ENCODE data around the gene SH3D21.

SH3D21 gene

DNA sequence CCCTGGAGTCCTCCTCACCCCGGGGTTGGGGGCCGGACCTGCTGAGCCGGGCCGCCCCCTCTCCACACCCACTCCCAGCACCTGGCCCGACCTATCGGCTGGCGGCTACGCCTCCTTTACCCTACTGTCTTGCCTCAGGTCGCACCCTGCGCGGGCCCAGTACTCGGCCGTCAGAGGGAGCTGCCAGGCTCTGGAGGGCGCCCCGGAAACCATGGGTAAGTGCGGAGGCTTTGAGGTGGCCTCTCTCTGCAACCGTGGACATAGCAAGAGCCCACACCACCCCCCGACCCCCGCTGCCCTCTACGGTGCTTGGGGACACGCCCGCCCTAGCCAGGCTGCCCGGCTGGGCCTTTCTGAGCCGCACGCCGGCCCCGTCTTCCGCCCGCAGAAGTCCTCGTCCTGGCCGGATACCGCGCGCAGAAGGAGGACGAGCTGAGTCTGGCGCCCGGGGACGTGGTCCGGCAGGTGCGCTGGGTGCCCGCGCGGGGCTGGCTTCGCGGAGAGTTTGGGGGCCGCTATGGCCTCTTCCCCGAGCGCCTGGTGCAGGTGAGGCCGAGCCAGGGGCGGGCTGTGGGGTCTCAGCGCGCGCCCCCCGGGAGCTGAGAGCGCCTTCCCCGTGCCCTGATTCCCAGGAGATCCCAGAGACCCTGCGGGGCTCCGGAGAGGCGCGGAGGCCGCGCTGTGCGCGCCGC is at the start of gene SH3D21:
Gene SH3D21 (plus strand): TSS at position 159 of the 692 bp plus-strand sequence. CDS start 53 bp downstream, at position 212.
- no peak for DNase-seq

DNA sequence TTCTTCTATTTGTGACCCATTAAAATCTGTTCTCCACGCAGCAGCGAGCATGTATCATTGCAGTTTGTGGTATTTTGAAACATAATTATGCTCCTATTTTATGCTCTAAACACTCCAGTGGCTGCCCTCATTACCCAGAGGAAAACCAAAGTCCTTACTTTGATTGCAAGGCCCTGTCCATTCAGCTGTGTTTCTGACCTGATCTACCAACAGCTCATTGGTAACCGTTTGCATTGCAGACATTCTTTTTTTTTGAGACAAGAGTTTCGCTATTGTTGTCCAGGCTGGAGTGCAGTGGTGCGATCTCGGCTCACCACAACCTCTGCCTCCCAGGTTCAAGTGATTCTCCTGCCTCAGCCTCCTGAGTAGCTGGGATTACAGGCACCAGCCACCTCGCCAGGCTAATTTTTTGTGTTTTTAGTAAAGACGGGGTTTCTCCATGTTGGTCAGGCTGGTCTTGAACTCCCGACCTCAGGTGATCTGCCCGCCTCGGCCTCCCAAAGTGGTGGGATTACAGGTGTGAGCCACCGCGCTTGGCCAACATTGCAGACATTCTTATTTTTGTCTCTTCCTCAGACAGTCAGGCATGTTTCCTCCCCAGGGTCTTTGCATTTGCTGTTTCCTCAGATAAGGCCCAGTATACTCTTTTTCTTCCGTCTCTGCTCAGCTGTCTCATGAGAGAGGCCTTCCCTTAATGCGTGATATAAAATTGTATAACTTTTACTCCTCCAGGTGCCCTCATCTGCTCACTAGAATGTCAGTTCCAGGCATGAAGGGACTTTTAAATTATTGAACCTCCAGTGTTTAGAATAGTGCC is 49.4 kb upstream of the SH3D21 start:
- DNase-seq, result no peak

DNA sequence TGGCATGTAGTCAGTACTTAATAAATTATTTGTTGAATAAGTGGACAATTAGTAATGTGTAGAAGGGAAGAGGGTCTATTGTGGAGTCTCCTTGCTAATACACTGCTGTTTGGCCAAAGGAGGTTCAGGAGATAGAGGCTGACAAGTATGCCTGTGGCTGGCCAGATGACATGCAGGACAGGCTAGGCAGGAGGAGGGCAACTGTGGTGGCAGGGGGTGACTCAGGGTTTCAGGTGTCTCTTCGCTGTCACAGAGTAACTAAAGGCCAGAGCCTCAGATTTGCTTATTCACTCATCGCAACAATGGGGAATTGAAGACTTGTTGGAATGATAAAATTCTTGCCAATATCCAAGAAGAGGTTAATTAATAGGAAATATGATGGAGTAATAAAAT is 48.8 kb upstream of the SH3D21 start:
- no peak for DNase-seq

DNA sequence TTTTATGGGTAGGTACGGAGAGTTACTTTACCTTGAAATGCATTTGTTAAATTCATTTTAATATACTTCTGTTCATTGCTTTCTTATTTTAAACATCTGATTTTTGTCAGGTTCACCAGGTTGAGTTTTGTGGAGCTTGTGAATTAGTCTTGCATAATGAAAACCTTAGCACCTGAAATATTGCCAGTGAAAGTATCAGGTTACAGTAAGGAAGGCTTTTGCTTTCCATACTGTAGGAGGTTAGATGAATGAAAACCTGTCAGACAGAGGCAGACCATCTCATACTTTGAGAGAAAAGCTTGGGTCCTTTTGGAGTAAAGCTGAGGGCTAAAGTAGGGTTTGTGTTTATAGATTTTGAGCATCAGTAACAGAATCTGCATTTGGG is 47.2 kb upstream of the SH3D21 start:
- no peak for DNase-seq

DNA sequence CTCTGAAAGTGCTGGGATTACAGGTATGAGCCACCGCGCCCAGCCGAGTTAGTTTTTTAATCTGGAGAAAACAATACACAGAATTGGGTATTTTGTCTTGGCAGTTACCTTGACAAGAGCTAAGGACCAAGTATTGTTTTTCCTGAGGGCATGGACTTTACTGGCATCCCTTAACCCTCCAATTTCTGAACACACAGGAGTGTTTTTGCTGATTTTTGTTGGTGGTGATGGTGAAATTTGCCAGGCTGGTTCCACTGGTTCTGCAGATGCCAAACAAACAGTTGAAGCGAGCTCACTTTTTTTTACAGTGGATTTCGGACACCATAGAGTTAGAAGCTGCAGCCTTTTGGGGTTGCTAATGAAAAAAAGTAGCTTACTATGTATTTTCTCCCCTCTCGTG is 37.2 kb upstream of the SH3D21 start:
- DNase-seq, result no peak

DNA sequence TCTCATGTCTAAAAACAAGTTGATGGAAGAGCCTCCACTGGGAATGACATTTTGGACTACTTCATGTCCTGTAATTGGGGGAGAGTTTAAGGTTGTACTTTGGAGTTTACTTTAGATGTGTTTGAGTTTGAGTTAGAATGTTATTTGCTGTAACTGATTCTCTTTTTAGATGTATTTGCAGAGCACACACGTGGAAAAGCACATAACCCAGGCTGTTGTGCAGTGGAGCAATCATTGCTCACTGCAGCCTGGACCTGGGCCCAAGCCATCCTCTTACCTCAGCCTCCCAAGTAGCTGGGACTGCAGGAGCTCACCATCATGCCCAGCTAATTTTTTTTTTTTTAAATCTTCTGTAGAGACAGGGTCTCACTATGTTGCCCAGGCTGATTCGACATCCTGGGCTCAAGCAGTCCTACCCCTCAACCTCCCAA is 36.7 kb upstream of the SH3D21 start:
- no peak for DNase-seq

DNA sequence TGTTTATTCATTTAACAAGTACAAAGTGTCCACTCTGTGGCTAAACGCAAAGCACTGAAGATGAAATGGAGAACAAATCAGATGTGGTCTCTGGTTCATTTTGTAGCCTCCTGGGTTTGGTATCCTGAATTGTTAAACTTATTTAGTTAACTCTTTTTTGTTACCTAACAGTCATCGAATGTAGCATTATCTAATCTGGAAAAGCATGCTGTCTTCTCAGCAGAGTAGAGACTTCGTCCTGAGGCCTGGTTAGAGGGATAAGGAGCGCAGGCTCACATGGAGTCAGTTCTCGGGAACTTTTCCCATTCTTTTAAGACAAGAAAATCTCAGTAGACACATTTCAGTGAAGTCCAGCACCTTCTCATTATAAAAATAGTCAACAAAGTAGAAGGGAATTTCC is 33.1 kb upstream of the SH3D21 start:
- DNase-seq, result no peak

DNA sequence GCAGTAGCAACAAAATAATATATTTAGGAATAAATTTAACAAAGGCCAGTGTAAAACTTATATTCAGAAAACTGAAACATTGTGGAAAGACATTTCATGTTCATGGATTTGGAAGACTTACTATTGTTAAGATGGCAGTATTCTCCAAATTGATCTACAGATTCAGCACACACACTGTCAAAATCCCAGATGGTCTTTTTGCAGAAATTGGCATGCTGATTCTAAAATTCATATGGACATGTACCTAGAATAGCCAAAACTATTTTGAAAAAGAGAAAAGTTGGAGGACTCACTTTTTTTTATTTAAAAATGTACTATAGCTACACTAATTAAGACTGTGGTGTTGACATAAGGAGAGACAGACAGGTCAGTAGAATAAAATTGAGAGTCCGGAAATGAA is 32.0 kb upstream of the SH3D21 start:
- DNase-seq, result no peak

DNA sequence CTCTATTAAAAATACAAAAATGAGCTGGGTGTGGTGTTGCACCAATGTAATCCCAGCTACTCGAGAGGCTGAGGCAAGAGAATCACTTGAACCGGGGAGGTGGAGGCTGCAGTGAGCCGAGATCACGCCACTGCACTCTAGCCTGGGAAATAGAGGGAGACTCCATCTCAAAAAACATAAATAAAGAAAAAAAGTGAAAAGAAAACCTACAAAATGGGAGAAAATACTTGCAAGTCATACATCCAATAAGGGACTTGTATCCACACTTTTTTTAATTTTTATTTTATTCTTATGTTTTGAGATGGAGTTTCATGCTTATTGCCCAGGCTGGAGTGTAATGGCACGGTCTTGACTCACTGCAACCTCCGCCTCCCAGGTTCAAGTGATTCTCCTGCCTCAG is 29.5 kb upstream of the SH3D21 start:
- no peak for DNase-seq

DNA sequence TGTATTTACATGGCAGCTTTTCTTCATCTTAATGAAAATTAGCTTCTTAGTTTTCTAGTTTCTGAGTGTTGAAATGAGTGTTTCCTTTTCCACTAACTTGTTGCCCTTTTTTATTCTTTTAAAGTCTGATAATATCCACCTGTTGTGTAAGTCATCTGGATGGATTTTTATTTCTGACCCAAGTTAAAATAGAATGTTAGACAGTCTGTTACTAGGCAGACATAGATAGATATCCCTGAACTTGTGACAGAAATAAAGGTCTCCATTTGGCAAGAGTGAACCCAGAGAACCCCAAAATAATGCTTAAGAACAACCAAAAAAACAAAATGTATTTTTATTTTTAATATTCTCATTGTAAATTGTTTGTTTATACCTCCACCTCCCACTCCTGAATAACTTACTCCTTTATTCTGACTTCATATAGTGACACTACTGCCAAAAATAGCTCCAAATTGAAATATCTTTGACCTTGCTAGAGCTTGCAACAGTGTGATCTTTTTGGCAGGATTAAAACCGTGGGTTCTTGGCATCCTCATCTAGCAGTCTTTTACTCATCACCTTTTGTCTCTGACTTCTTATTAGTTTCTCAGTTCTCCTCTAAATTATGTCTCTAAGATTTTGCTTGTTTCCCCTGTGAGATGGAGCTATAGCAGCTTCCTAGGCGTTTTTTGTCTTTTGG is 26.9 kb upstream of the SH3D21 start:
- DNase-seq, result no peak

DNA sequence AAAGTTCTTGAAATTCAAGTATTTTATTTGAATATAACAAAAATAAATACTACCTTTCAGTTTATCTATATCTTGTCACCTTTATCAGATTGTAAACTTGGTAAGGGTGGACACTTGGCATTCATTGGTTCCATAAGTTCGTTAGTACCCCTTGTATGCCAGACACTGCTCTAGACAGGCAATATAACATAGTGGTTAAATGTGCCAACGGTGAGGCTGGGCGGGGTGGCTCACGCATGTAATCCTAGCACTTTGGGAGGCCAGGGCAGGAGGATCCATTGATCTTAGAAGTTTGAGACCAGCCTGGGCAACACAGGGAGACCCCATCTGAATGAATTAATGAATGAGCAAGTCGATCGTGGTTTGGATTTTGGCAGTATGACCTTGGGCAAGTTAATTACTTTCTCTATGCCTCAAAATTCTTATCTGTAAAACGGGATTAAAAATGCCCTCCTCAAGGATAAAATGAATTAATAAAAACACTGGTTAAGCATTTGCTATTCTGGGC is 26.3 kb upstream of the SH3D21 start:
- DNase-seq, result no peak

DNA sequence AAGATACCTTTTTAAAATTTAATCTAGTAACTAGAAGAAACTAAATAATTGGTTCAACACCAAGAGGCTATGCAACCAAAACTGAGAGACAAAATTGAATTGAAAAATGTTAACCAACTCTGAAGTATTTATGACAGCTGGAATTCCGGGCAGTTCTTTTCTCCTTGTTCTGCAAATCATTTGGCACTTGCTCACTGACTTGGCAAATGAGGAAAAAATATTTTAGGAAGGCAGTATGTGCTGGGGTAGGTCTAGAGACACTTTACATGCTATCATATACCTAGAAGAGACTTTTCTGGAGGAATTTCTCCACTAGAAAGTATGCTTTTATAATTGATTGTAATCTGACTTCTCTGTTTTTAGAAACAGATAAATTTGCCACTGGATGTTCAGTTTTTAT is 22.1 kb upstream of the SH3D21 start:
- no peak for DNase-seq

DNA sequence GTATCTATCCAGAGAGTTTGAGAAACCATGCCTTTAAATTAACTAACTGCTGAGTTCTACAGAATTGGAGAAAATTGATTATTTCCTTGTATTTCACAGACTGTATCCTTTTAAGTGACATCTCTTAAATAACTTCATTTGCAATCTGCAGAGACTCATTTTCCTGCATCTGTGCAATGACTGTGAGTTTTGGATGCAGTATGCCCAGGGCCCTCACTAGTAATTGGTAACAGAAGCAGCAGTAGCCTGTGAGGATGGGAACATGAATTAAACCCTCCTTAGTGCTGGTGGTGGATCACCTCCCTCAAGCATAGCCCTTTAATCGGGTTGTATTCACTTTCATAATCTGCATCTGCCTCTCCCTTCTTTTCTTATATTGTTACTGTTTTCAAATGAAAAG is 21.7 kb upstream of the SH3D21 start:
- no peak for DNase-seq

DNA sequence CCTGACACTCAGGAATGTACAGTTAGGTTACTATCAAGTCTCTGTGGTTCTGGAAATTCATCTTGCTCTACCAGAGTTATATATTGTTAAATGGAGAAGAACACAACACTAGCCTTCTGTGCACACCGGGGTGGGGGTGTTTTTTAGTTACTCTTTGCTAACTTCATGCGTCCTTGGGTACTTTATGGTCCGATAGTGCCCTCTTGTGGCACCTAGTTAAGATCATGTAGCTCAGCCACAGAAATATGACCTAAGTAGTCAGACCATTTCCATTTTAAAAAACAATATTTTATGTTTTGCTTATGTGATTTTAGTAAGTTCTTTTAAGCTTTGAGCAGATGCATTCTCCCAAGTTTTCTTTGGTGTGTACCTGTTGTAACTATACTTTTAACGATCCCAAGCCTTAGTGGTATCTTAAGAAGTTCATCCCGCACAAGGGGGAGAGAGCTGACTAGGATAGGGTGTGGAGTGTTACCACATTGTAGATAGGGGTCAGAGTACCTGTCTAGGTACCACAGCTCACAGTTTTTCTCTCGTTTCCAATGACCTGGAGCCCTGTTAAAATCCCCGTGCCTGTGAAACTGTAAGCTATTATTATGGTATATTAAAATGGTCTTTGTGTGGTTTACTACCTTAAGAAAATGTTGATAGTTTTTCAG is 20.6 kb upstream of the SH3D21 start:
- peak; percentile 62 to 71 for DNase-seq

DNA sequence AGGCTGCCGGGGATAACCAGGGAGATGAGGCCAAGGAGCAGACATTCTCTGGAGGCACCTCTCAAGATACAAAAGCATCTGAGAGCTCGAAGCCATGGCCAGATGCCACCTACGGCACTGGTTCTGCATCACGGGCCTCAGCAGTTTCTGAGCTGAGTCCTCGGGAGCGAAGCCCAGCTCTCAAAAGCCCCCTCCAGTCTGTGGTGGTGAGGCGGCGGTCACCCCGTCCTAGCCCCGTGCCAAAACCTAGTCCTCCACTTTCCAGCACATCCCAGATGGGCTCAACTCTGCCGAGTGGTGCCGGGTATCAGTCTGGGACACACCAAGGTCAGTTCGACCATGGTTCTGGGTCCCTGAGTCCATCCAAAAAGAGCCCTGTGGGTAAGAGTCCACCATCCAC is 19.4 kb upstream of the SH3D21 start:
- no peak for DNase-seq

DNA sequence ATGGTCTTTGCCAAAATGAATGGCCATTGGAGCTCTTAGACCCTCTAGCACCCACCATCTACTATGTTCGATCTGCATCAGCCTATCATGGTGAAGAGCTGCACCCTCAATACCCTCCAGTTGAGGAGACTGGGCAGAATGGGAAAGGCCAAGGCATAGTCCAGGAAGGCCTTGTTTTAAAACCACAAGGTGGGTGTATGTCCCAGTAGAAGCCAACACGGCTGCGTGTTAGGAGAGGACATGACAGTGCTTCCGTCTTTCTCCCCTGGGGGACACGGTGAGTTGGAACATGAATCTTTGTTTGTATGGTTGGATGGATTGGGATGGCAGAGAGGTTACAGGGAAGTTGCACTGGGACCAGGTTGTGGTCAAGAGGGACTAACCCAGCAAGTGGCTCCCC is 18.6 kb upstream of the SH3D21 start:
- no peak for DNase-seq

DNA sequence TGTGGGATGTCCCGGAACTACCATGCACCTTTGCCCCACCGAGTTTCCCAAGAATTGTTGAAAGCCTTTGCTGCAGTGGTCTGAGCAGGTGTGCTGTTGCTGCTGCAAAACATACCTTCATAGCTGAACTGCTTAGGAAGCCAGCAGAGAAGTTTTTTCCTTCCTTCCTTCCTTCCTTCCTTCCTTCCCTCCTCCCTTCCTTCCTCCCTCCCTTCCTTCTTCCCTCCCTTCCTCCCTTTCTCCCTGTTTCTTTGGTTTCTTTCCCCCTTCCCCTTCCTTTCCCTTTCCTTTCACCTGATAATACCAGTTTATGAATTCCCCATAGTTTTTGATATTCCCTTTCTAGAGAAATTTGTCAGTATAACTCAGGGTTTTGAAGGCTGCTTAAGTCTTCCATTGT is 10.8 kb upstream of the SH3D21 start:
- no peak for DNase-seq

DNA sequence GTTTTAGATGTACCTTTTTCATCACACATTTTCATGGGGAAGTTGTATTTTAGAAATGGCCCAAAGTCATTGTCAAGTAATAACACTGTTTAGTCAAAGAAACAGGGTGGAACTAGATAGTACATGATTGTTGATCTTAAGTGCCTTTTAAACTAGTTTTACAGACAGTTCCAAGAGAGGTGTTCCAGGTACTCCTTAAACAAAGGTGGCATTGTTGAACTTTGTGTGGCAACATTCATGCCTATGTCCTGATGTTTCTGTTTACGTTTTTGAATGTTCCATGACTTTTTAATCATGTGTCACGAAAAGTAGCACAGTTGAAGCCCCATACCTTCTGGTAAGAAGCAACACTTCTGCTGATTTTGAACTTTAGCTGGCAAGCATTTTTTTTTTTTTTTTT is 9.1 kb upstream of the SH3D21 start:
- DNase-seq, result no peak

DNA sequence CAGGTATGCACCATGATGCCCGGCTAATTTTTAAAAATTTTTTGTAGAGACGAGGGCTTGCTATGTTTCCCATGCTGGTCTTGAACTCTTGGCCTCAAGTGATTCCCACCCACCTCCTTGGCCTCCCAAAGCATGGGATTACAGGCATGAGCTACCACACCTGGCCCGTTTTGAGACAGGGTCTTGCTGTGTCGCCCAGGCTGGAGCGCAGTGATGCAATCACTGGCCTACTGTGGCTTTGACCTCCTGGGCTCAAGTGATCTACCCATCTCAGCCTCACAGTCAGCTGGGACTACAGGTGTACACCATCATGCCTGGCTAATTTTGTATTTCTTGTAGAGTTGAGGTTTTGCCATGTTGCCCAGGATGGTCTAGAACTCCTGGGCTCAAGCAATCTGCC is 7.5 kb upstream of the SH3D21 start:
- DNase-seq, result no peak

DNA sequence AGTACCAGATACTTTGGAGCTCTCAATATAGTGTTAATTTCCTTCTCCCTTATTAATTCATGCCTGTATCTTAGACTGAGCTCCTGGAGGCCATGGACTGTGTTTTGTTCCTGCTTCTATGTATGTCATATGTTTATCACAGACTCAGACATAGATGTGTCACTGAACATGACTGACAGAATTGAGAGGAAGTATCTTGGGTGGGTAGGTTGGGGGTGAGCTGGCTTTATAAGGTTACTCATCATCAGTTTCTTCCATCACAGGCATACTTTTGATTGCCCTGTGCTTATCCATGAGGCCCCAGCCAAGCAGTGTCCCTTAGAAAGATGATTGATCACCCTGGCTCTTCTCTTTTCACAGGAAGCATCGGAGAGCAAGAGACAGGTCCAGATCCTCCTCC is 5.6 kb upstream of the SH3D21 start:
- no peak for DNase-seq

DNA sequence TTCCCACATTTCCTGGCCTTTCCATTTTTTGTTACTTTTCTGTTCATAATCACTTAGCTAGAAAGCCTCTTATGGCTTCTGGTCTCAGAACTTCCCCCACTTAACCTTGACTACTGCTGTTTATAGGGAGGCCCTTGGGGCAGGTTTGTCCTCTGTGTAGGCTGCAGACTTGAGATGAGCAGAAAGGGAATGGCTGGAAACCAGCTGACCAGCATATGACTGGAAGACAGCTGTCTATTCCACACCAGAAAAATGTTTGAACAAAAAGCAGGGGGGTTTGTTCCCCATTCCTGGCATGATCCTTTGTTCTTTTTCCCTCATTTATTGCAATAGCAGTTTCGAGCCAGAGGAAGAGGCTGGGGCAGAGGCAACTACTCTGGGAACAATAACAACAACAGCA is 4.9 kb upstream of the SH3D21 start:
- no peak for DNase-seq

DNA sequence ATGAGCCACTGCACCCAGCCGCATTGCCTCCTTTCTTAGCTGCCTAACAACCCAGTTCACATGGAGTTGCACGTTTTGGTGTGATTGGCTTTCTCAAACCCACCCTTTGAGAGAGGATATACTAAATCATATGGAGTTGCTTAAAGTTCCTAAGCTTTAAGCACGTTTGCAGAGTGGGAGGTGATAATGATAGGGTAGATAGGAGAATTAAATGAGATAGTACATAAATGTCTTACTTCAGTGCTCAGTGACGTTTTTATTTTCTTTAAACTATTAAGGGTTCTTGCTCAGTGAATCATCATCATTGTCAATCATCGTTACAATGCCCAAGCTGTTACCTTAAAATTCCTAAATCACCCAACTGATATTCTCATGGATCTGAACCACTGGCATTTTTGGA is 2.9 kb upstream of the SH3D21 start:
- DNase-seq, result no peak

DNA sequence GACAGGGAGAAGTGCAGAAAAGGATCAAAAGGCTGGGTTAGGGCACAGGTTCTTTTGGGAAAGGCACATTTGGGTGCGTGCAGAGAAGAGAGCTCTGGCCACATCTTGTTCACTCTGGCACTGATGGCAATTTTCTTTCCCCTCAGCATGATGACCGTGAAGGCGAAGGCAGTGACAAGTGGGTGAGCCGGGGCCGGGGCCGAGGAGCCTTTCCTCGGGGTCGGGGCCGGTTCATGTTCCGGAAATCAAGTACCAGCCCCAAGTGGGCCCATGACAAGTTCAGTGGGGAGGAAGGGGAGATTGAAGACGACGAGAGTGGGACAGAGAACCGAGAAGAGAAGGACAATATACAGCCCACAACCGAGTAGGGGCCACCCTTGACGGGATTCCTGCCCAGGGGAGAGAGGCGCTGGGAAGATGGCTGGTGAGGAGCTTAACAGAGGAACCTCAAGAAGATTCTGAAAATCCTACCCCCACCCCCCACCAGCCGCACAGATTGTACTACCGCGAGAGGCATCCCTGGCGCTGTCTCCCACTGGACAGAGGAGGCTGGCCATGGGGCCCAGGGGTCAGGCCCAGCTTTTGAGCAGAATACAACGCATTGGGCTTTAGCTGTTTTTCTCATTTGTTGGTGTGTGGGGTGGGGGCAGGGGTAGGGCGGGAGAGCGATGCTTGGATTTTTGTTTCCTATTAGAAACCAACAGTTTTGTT is 2.4 kb upstream of the SH3D21 start:
- DNase-seq, result no peak
